Measurements from ENCODE around the gene VCL.

DNA sequence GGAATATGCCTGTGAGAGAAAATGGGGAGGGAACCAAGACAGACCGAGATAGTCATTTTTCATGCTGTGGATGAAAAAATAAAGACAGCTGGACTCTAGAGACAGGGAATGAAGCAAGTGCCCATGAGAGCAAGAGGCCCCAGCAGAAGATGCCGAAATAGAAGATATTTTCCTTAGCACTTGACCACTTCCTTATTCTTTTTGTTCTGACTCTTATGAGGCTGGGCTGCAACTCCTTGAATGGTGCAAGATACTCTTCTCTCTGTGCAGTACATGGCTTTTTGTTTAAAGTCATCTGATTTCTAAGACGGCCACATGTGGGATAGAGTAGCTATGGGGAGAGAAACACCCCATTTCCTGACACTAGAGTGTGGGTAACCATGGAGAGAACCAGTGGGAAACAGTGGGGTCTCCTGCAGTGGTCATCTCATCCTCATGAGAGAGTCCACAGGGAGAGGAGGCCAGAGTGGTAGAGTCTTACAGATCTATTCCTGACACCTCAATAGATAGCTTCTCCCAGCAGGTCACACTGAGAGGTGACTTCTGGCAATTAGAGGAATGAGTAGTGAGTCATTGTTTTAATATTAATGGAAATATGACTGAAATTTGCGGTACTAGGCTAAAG is 18.0 kb upstream of the VCL start:
- TF ChIP-seq EP300 (IDR thresholded peaks at IDR 0.05; ENCODE audit: borderline replicate concordance) (no peak), YY1 (IDR thresholded peaks at IDR 0.05; ENCODE audit: low read depth) (no peak), TEAD4 (IDR thresholded peaks at IDR 0.05) (no peak), CEBPB (IDR thresholded peaks at IDR 0.05) (no peak), MAX (IDR thresholded peaks at IDR 0.05) (no peak), FOXM1 (IDR thresholded peaks at IDR 0.05; ENCODE audit: borderline replicate concordance, low read depth) (no peak), NFIC (IDR thresholded peaks at IDR 0.05) (no peak), EGR1 (IDR thresholded peaks at IDR 0.05) (no peak), RAD21 (IDR thresholded peaks at IDR 0.05; ENCODE audit: low read depth) (no peak), CREB1 (IDR thresholded peaks at IDR 0.05; ENCODE audit: low read depth) (no peak), TAF1 (IDR thresholded peaks at IDR 0.05; ENCODE audit: low read depth) (no peak), TCF12 (IDR thresholded peaks at IDR 0.05; ENCODE audit: low read depth) (no peak)
- TF ChIP-seq, protein P1, sequence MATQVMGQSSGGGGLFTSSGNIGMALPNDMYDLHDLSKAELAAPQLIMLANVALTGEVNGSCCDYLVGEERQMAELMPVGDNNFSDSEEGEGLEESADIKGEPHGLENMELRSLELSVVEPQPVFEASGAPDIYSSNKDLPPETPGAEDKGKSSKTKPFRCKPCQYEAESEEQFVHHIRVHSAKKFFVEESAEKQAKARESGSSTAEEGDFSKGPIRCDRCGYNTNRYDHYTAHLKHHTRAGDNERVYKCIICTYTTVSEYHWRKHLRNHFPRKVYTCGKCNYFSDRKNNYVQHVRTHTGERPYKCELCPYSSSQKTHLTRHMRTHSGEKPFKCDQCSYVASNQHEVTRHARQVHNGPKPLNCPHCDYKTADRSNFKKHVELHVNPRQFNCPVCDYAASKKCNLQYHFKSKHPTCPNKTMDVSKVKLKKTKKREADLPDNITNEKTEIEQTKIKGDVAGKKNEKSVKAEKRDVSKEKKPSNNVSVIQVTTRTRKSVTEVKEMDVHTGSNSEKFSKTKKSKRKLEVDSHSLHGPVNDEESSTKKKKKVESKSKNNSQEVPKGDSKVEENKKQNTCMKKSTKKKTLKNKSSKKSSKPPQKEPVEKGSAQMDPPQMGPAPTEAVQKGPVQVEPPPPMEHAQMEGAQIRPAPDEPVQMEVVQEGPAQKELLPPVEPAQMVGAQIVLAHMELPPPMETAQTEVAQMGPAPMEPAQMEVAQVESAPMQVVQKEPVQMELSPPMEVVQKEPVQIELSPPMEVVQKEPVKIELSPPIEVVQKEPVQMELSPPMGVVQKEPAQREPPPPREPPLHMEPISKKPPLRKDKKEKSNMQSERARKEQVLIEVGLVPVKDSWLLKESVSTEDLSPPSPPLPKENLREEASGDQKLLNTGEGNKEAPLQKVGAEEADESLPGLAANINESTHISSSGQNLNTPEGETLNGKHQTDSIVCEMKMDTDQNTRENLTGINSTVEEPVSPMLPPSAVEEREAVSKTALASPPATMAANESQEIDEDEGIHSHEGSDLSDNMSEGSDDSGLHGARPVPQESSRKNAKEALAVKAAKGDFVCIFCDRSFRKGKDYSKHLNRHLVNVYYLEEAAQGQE (IDR thresholded peaks at IDR 0.05; ENCODE audit: low read depth), result no peak
